ENCODE measurements around the gene RNASEH2A. TPM values are rescaled to one million over a fixed set of nuclear protein-coding genes. Genes with fewer than 3 reads are reported as not detected.

The RNASEH2A gene
- total RNA-seq, 2 experiments from 2014 or later = 40.3 to 44.1 TPM

- Mint-ChIP-seq H3K4me3 (no peak overlapping the region), H3K27ac (peak overlapping the region; percentile 77), H3K27me3 (no peaks in the 10 kb centered on the region), H3K36me3 (ENCODE audit: low read depth) (peaks cover 3% of the 10 kb centered on the region), H3K9me3 (no peaks in the 10 kb centered on the region), H3K4me1 (ENCODE audit: low read depth) (peaks cover 27% of the 10 kb centered on the region)
- POLR2A ChIA-PET = no interaction called here
- CTCF ChIA-PET = interaction anchor here (1.7 to 3.8 kb wide), 3 partner anchors 9 to 10 kb away, joined by 4 to 26 read pairs (median 20); no protein-coding TSS in a partner anchor
- intact Hi-C loops (cut with micrococcal nuclease) = no loop called here
- no peak for DNase-seq
- no peak for ATAC-seq
- TF ChIP-seq, protein P1, sequence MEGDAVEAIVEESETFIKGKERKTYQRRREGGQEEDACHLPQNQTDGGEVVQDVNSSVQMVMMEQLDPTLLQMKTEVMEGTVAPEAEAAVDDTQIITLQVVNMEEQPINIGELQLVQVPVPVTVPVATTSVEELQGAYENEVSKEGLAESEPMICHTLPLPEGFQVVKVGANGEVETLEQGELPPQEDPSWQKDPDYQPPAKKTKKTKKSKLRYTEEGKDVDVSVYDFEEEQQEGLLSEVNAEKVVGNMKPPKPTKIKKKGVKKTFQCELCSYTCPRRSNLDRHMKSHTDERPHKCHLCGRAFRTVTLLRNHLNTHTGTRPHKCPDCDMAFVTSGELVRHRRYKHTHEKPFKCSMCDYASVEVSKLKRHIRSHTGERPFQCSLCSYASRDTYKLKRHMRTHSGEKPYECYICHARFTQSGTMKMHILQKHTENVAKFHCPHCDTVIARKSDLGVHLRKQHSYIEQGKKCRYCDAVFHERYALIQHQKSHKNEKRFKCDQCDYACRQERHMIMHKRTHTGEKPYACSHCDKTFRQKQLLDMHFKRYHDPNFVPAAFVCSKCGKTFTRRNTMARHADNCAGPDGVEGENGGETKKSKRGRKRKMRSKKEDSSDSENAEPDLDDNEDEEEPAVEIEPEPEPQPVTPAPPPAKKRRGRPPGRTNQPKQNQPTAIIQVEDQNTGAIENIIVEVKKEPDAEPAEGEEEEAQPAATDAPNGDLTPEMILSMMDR (IDR thresholded peaks at IDR 0.05) = no peak
Measured at GRCh38 chr19:12786952-12787351, 19.4 kb upstream of the RNASEH2A start.

DNA sequence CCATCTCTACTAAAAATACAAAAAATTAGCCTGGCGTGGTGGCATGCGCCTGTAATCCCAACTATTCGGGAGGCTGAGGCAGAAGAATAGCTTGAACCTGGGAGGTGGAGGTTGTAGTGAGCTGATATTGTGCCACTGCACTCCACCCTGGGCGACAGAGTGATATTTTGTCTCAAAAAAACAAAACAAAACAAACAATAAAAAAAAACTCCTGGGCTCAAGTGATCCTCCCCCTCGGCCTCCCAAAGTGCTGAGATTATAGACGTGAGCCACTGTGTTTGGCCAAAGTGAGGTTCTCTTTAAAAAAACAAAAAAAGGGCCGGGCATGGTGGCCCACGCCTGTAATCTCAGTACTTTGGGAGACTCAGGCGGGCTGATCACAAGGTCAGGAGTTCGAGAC, 18.9 kb upstream of the RNASEH2A start:
- TF ChIP-seq, protein P1 (IDR thresholded peaks at IDR 0.05) = no peak
- POLR2A ChIA-PET = interaction anchor here (1.3 kb wide), 1 partner anchor 9 kb away, joined by 3 read pairs; no protein-coding TSS in a partner anchor
- DNase-seq (no peak), ATAC-seq (no peak)
- Mint-ChIP-seq H3K27ac (peak overlapping the region; percentile 77), H3K36me3 (ENCODE audit: low read depth) (peaks cover 6% of the 10 kb centered on the region), H3K4me1 (ENCODE audit: low read depth) (peaks cover 24% of the 10 kb centered on the region), H3K27me3 (no peaks in the 10 kb centered on the region), H3K4me3 (no peak overlapping the region), H3K9me3 (no peaks in the 10 kb centered on the region)
- intact Hi-C loops (cut with micrococcal nuclease) = no loop called here
- CTCF ChIA-PET = interaction anchor here (2.9 to 3.8 kb wide), 2 partner anchors 8 to 10 kb away, joined by 20 to 26 read pairs; no protein-coding TSS in a partner anchor

- ChIA-PET POLR2A (interaction anchor here (0.7 to 1.7 kb wide), 4 partner anchors 8 to 66 kb away, joined by 3 to 17 read pairs (median 4); no protein-coding TSS in a partner anchor), CTCF (interaction anchor here (1.2 to 3.8 kb wide), 4 partner anchors 8 to 97 kb away, joined by 3 to 26 read pairs (median 13); no protein-coding TSS in a partner anchor)
- peak overlapping the region; percentile 86 for H3K4me3 Mint-ChIP-seq
- peaks cover 24% of the 10 kb centered on the region for H3K4me1 Mint-ChIP-seq (ENCODE audit: low read depth)
- H3K36me3 Mint-ChIP-seq (ENCODE audit: low read depth) = peaks cover 12% of the 10 kb centered on the region
- DNase-seq (no peak), ATAC-seq (no peak)
- no peaks in the 10 kb centered on the region for H3K9me3 Mint-ChIP-seq
- no peaks in the 10 kb centered on the region for H3K27me3 Mint-ChIP-seq
- intact Hi-C loops (cut with micrococcal nuclease) = no loop called here
- TF ChIP-seq, protein P1 (IDR thresholded peaks at IDR 0.05) = no peak
- H3K27ac Mint-ChIP-seq = peak overlapping the region; percentile 94
Measured at GRCh38 chr19:12788042-12788681, 18.2 kb upstream of the RNASEH2A start.

- TF ChIP-seq, protein P1 (IDR thresholded peaks at IDR 0.05) = no peak
- Mint-ChIP-seq H3K4me1 (ENCODE audit: low read depth) (peaks cover 24% of the 10 kb centered on the region), H3K4me3 (peak overlapping the region; percentile 86), H3K27ac (peak overlapping the region; percentile 94), H3K9me3 (no peaks in the 10 kb centered on the region), H3K36me3 (ENCODE audit: low read depth) (peaks cover 15% of the 10 kb centered on the region), H3K27me3 (no peaks in the 10 kb centered on the region)
- DNase-seq = peak; percentile 80
- intact Hi-C loops (cut with micrococcal nuclease) = no loop called here
- ATAC-seq = no peak
- ChIA-PET CTCF (interaction anchor here (1.0 to 3.8 kb wide), 5 partner anchors 7 to 96 kb away, joined by 3 to 26 read pairs (median 6); partner anchors contain the start of gene RNASEH2A), POLR2A (interaction anchor here (0.7 to 1.7 kb wide), 5 partner anchors 7 to 66 kb away, joined by 3 to 17 read pairs (median 4); partner anchors contain the start of gene TRIR)
Measured at GRCh38 chr19:12788682-12789097, 17.7 kb upstream of the RNASEH2A start.

Measured in activated CD8-positive, alpha-beta T cell treated with anti-CD3 and anti-CD28 coated beads for 36 hours (primary cell).